Ishikawa (cell line): ENCODE results near the gene OSBPL6.
A peak's percentile ranks its signal among the peaks of the same experiment; 100 is the strongest.

Source experiments
- CEBPB ChIP-seq: IDR thresholded peaks from 2 replicates; pipeline ENCODE4 v1.6.1; 2012
- CREB1 ChIP-seq: IDR thresholded peaks from 2 replicates; pipeline ENCODE4 v1.6.1; 2012; ENCODE audit warnings: low read depth
- EGR1 ChIP-seq: IDR thresholded peaks from 2 replicates; pipeline ENCODE4 v1.6.1; 2012
- EP300 ChIP-seq: IDR thresholded peaks from 2 replicates; pipeline ENCODE4 v1.6.1; 2012; ENCODE audit warnings: borderline replicate concordance
- FOXM1 ChIP-seq: IDR thresholded peaks from 2 replicates; pipeline ENCODE4 v1.6.1; 2012; ENCODE audit warnings: low read depth, borderline replicate concordance
- NFIC ChIP-seq: IDR thresholded peaks from 2 replicates; pipeline ENCODE4 v1.6.1; 2012
- RAD21 ChIP-seq: IDR thresholded peaks from 2 replicates; pipeline ENCODE4 v1.6.1; 2012; ENCODE audit warnings: low read depth
- REST ChIP-seq: IDR thresholded peaks from 2 replicates; pipeline ENCODE4 v1.6.1; 2012; ENCODE audit warnings: low read depth, mild to moderate bottlenecking
- TAF1 ChIP-seq: IDR thresholded peaks from 2 replicates; pipeline ENCODE4 v1.6.1; 2012; ENCODE audit warnings: low read depth, mild to moderate bottlenecking
- TCF12 ChIP-seq: IDR thresholded peaks from 2 replicates; pipeline ENCODE4 v1.6.1; 2012; ENCODE audit warnings: low read depth
- TEAD4 ChIP-seq: IDR thresholded peaks from 2 replicates; pipeline ENCODE4 v1.6.1; 2012
- USF1 ChIP-seq: IDR thresholded peaks from 2 replicates; pipeline ENCODE4 v1.6.1; 2012
- YY1 ChIP-seq: IDR thresholded peaks from 2 replicates; pipeline ENCODE4 v1.6.1; 2012; ENCODE audit warnings: low read depth
- ZBTB7A ChIP-seq: IDR thresholded peaks from 2 replicates; pipeline ENCODE4 v1.6.1; 2012; ENCODE audit warnings: low read depth
- TF ChIP-seq, protein P1 (sequence below): IDR thresholded peaks from 2 replicates; pipeline ENCODE4 v1.6.1; 2012

The OSBPL6 gene

DNA sequence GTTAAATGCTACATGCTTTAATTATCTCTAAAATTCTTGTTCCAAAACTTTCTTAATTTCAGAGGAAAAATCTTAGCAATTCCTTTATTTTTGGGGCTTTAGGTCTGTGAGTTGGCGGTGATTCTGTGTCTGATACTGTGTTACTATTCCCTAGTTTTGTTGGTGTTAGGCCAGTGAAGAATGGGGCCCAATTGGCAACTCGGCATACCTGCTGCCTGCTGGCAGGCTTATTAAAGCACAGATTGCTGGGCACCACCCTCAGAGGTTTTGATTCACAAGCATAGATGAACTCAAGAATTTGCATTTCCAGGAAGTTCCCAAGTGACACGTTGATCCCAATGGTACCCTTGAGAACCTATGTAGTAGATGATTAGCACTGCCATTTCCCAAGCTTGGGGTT, 101.6 kb downstream of the OSBPL6 start:
- TF ChIP-seq TCF12: no peak
- no peak for TF ChIP-seq TAF1
- no peak for TF ChIP-seq FOXM1
- TF ChIP-seq EP300: no peak
- no peak for TF ChIP-seq REST
- TF ChIP-seq USF1: no peak
- no peak for TF ChIP-seq CREB1
- TF ChIP-seq CEBPB: no peak
- TF ChIP-seq TEAD4: no peak
- no peak for TF ChIP-seq NFIC
- no peak for TF ChIP-seq RAD21

- TF ChIP-seq, protein P1, sequence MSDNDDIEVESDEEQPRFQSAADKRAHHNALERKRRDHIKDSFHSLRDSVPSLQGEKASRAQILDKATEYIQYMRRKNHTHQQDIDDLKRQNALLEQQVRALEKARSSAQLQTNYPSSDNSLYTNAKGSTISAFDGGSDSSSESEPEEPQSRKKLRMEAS: no peak
- TF ChIP-seq TEAD4 (no peak), CREB1 (no peak), NFIC (no peak), FOXM1 (no peak), EP300 (no peak)
Measured at GRCh38 chr2:178296394-178297090, 102.2 kb downstream of the OSBPL6 start.

DNA sequence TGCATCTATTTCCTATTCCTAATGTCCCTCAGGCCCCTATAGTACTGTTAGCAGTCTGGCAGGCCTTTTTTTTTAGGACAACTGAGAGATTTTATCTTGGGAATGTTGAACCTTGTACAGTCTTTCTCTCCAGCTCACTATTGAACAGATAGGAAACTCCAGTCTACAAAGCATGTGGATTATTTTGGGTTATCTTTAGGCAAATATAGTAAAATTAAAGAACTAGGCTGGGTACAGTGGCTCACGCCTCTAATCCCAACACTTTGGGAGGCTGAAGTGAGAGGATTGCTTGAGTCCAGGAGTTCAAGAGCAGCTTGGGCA, 102.7 kb downstream of the OSBPL6 start:
- TF ChIP-seq RAD21 (no peak), EGR1 (no peak), TAF1 (no peak), USF1 (no peak), EP300 (no peak), NFIC (no peak), TCF12 (no peak), FOXM1 (no peak), CEBPB (no peak), YY1 (no peak)

DNA sequence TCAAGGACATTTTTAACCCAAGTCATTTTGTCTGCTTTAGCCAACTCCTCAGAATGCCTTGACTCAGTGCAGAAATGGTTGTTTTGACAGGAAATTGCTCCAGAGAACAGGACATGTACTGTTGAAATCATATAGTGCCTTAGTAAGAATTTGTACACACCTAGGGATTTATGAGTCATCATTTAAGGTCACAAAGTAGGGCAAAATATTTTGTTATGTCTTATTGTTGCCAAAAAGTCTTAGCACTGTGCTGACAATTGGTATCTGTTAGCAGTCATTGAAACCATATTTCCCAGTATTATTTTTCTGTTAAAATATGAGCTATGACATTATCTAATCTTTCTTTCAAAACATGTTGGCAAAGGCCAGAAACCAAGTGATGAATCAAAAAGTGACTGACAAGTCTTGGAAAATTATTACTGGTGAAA, 104.5 kb downstream of the OSBPL6 start:
- no peak for TF ChIP-seq RAD21

GRCh38 chr2:178301649-178302238, 107.4 kb downstream of the OSBPL6 start:
- TF ChIP-seq REST: no peak
- peak; percentile 70 for TF ChIP-seq USF1

- TF ChIP-seq CEBPB (no peak), FOXM1 (no peak), YY1 (no peak), TCF12 (no peak), TEAD4 (no peak), EP300 (no peak), RAD21 (no peak), EGR1 (no peak), REST (no peak), TAF1 (no peak), USF1 (no peak), CREB1 (no peak), ZBTB7A (no peak), NFIC (no peak)
- TF ChIP-seq, protein P1: no peak
Measured at GRCh38 chr2:178304333-178304732, 110.0 kb downstream of the OSBPL6 start.
